HCT116 (cell line): Measurements from ENCODE around the gene SYTL5. TPM values are rescaled to one million over a fixed set of nuclear protein-coding genes. Genes with fewer than 3 reads are reported as not detected.

Source experiments
- ATAC-seq: fragments of 200-7000 bp; cut with Tn5 transposase; 2 replicates; pipeline ENCODE4 v1.9.1; 2020; ENCODE audit warnings: mild to moderate bottlenecking, moderate library complexity
- BruUV-seq: library from RNA; stranded (reverse); fragments of 400-500 nt; replicated peaks from 2 replicates; lab custom pipeline; 2021; lab: Mats Ljungman, UMichigan
- CTCF ChIA-PET: fragments of 300-600 bp; sonication (Branson Sonifier 250); formaldehyde crosslinking; loops from one replicate; lab custom pipeline; 2021; ENCODE audit warnings: antibody characterized with exemption; lab: Charles Lee
- POLR2A ChIA-PET: fragments of 300-600, 350-600 bp; sonication (Branson Sonifier 250); formaldehyde crosslinking; loops from one replicate; lab custom pipeline; 2021; ENCODE audit warnings: antibody characterized with exemption; lab: Charles Lee
- RAD21 ChIA-PET, 2 experiments: fragments of 300-600 bp; sonication (Branson Sonifier 250); formaldehyde crosslinking; loops; one replicate each; lab custom pipeline; 2023; ENCODE audit warnings: low total read pairs in 2 of 2; ENCODE audit not compliant: uncharacterized antibody in 2 of 2, unreplicated experiment in 2 of 2, low non-redundant PET in 1 of 2; lab: Charles Lee
- DNase-seq: peaks from one replicate; pipeline ENCODE4 v3.0.0-alpha.2; 2010; ENCODE audit warnings: low read depth, low spot score
- H2AFZ ChIP-seq: fragments of 200-600 bp; shearing (Covaris generic), sonication (generic); 2 replicates; pipeline ENCODE4 v1.6.1; 2017; ENCODE audit warnings: low read depth, mixed run types, mixed read lengths, antibody characterized with exemption, low read length; ENCODE audit not compliant: poor library complexity, severe bottlenecking
- H3K27ac ChIP-seq: 2 replicates; pipeline ENCODE4 v1.5.1; 2012; ENCODE audit warnings: low read depth, low read length
- H3K27me3 ChIP-seq: fragments of 200-600 bp; sonication (generic); 2 replicates; pipeline ENCODE4 v1.6.1; 2016; ENCODE audit warnings: mixed run types, low read length, mixed read lengths; ENCODE audit not compliant: insufficient read depth
- H3K36me3 ChIP-seq, 2 experiments: fragments of 200-500 bp in 1 of 2; fragments of 200-600 bp in 1 of 2; sonication (Bioruptor generic) in 1 of 2; sonication (generic) in 1 of 2; 2 replicates each; pipeline versions ENCODE4 v1.5.1 to v1.6.1; 2014 to 2016; ENCODE audit warnings: low read length in 2 of 2, inconsistent platforms in 1 of 2, mixed read lengths in 1 of 2, mixed run types in 1 of 2; ENCODE audit not compliant: insufficient read depth in 2 of 2, control insufficient read depth in 1 of 2
- H3K4me1 ChIP-seq, 2 experiments: fragments of 200-600 bp in 1 of 2; sonication (generic) in 1 of 2; 2 replicates each; pipeline versions ENCODE4 v1.5.1 to v1.6.1; 2012 to 2017; ENCODE audit warnings: low read length in 2 of 2, inconsistent platforms in 1 of 2, mild to moderate bottlenecking in 1 of 2, mixed read lengths in 1 of 2, mixed run types in 1 of 2, moderate library complexity in 1 of 2; ENCODE audit not compliant: insufficient read depth in 2 of 2, control insufficient read depth in 1 of 2
- H3K4me2 ChIP-seq: fragments of 200-600 bp; sonication (generic); 2 replicates; pipeline ENCODE4 v1.6.1; 2017; ENCODE audit warnings: mixed run types, low read length, mixed read lengths
- H3K4me3 ChIP-seq, 2 experiments: fragments of 200-600 bp in 1 of 2; sonication (generic) in 1 of 2; replicated peaks in 1 of 2; 2 replicates each; pipeline ENCODE4 v1.5.1; 2011 to 2016; ENCODE audit warnings: low read length in 2 of 2, control low read depth in 1 of 2, low read depth in 1 of 2, mild to moderate bottlenecking in 1 of 2, mixed read lengths in 1 of 2, mixed run types in 1 of 2
- H3K79me2 ChIP-seq: fragments of 200-600 bp; sonication (generic); 2 replicates; pipeline ENCODE4 v1.6.1; 2017; ENCODE audit warnings: mild to moderate bottlenecking, mixed run types, low read length, moderate library complexity, mixed read lengths; ENCODE audit not compliant: insufficient read depth
- H3K9ac ChIP-seq: fragments of 200-600 bp; sonication (generic); 2 replicates; pipeline ENCODE4 v1.6.1; 2016; ENCODE audit warnings: low read length, mixed read lengths
- H3K9me2 ChIP-seq: fragments of 200-600 bp; sonication (generic), shearing (Covaris generic); 2 replicates; pipeline ENCODE4 v1.6.1; 2017; ENCODE audit warnings: mixed run types, mild to moderate bottlenecking, moderate library complexity; ENCODE audit not compliant: insufficient read depth
- H3K9me3 ChIP-seq, 2 experiments: fragments of 200-500 bp in 1 of 2; fragments of 200-600 bp in 1 of 2; sonication (Bioruptor generic) in 1 of 2; sonication (generic) in 1 of 2; 2 replicates each; pipeline ENCODE4 v1.6.1; 2014 to 2017; ENCODE audit warnings: low read length in 2 of 2, mixed read lengths in 2 of 2, inconsistent platforms in 1 of 2, low read depth in 1 of 2, mild to moderate bottlenecking in 1 of 2, mixed run types in 1 of 2, moderate library complexity in 1 of 2; ENCODE audit not compliant: control insufficient read depth in 1 of 2, insufficient read depth in 1 of 2
- H4K20me1 ChIP-seq: fragments of 200-600 bp; sonication (generic), shearing (Covaris generic); 2 replicates; pipeline ENCODE4 v1.6.1; 2017; ENCODE audit warnings: mixed run types, mild to moderate bottlenecking, moderate library complexity; ENCODE audit not compliant: insufficient read depth
- CEBPB ChIP-seq: IDR thresholded peaks from 2 replicates; pipeline ENCODE4 v1.6.1; 2012; ENCODE audit warnings: low read depth
- ELF1 ChIP-seq: IDR thresholded peaks from 2 replicates; pipeline ENCODE4 v1.6.1; 2012; ENCODE audit warnings: low read depth, borderline replicate concordance
- EZH2phosphoT487 ChIP-seq: fragments of 200-600 bp; IDR thresholded peaks from 2 replicates; pipeline ENCODE4 v1.6.1; 2018; ENCODE audit warnings: antibody characterized with exemption, borderline replicate concordance
- JUND ChIP-seq: IDR thresholded peaks from 2 replicates; pipeline ENCODE4 v1.6.1; 2012
- POLR2AphosphoS5 ChIP-seq: IDR thresholded peaks from 2 replicates; pipeline ENCODE4 v1.6.1; 2011; ENCODE audit warnings: mild to moderate bottlenecking, low read depth, low read length, moderate library complexity
- SRF ChIP-seq: IDR thresholded peaks from 2 replicates; pipeline ENCODE4 v1.6.1; 2012; ENCODE audit warnings: low read depth
- TCF7L2 ChIP-seq: IDR thresholded peaks from 2 replicates; pipeline ENCODE4 v1.7.0; 2011; ENCODE audit warnings: borderline replicate concordance, inconsistent platforms; ENCODE audit not compliant: insufficient read depth, insufficient read length; ENCODE audit errors: extremely low read depth
- ZFX ChIP-seq: fragments of 450-650 bp; IDR thresholded peaks from 2 replicates; pipeline ENCODE4 v1.6.1; 2017
- ZNF274 ChIP-seq: fragments of 200-500 bp; sonication (Bioruptor generic); IDR thresholded peaks from 2 replicates; pipeline ENCODE4 v1.6.1; 2014; ENCODE audit warnings: mild to moderate bottlenecking, low read depth, low read length, inconsistent platforms
- intact Hi-C: fragments of 100-400 bp; cut with micrococcal nuclease; formaldehyde crosslinking; loops from 2 replicates; pipeline ENCODE4 v1.10.0; 2022
- total RNA-seq: library from RNA; stranded (reverse); gene quantifications from one replicate; pipeline ENCODE4 v1.2.1, GENCODE V29; 2021; ENCODE audit not compliant: unreplicated experiment
- TF ChIP-seq, protein P1 (sequence below), 3 experiments: fragments of 200-600 bp in 1 of 3; sonication (generic) in 1 of 3; IDR thresholded peaks in 2 of 3; conservative IDR thresholded peaks in 1 of 3; 2 replicates each; pipeline ENCODE4 v1.5.1; 2012 to 2017; ENCODE audit warnings: low read depth in 2 of 3, low read length in 2 of 3, antibody characterized with exemption in 1 of 3, borderline replicate concordance in 1 of 3, control low read depth in 1 of 3, mild to moderate bottlenecking in 1 of 3, mixed read lengths in 1 of 3, mixed run types in 1 of 3, moderate library complexity in 1 of 3; ENCODE audit not compliant: insufficient read depth in 1 of 3
- TF ChIP-seq, protein P2 (sequence below): IDR thresholded peaks from 2 replicates; pipeline ENCODE4 v1.6.1; 2012
- TF ChIP-seq, protein P3 (sequence below): IDR thresholded peaks from 2 replicates; pipeline ENCODE4 v1.6.1; 2012; ENCODE audit warnings: low read depth
- TF ChIP-seq, protein P4 (sequence below): IDR thresholded peaks from 2 replicates; pipeline ENCODE4 v1.6.1; 2012

SYTL5 gene
- total RNA-seq, 1 experiment from 2014 or later: 0.20 TPM

DNA sequence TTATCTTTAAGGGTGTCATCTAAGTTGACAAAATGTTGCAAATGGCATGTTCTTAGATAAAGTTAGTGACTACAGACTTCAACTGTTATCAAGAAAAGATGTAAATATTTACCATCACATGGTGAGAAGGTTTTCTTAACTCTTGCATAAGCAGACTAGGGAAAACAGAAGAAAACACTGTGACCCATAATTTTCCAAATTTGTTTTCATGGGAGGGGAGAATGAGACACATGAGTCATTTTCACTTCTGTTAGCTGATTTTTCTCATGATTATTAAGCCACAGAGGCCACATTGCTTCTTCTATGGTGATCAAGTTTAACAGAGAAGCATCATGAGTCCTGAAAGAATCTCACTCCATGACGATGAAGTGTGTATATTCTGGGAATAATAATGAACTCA, 30.2 kb upstream of the SYTL5 start:
- H3K9me2 ChIP-seq: no peaks in the 10 kb centered on the region
- intact Hi-C loops: no loop called here
- no peak overlapping the region for H3K9ac ChIP-seq
- ATAC-seq (no peak), DNase-seq (no peak)
- H3K27me3 ChIP-seq: no peaks in the 10 kb centered on the region
- H3K27ac ChIP-seq: no peak overlapping the region
- H3K4me1 ChIP-seq: peaks cover 0 to 12% of the 10 kb centered on the region in 2 experiments; a peak in 2 of 4 replicates
- ChIA-PET RAD21 (no interaction called here), POLR2A (no interaction called here), CTCF (no interaction called here)
- no peak for TF ChIP-seq JUND
- TF ChIP-seq, protein P1, sequence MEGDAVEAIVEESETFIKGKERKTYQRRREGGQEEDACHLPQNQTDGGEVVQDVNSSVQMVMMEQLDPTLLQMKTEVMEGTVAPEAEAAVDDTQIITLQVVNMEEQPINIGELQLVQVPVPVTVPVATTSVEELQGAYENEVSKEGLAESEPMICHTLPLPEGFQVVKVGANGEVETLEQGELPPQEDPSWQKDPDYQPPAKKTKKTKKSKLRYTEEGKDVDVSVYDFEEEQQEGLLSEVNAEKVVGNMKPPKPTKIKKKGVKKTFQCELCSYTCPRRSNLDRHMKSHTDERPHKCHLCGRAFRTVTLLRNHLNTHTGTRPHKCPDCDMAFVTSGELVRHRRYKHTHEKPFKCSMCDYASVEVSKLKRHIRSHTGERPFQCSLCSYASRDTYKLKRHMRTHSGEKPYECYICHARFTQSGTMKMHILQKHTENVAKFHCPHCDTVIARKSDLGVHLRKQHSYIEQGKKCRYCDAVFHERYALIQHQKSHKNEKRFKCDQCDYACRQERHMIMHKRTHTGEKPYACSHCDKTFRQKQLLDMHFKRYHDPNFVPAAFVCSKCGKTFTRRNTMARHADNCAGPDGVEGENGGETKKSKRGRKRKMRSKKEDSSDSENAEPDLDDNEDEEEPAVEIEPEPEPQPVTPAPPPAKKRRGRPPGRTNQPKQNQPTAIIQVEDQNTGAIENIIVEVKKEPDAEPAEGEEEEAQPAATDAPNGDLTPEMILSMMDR (IDR thresholded peaks at IDR 0.05 in 2 of 3, conservative IDR thresholded peaks at IDR 0.05 in 1 of 3; ENCODE audit: borderline replicate concordance in 1 of 3, insufficient read depth in 1 of 3, low read depth in 2 of 3, low read length in 2 of 3): no peak
- no peak for TF ChIP-seq ELF1
- no peak for TF ChIP-seq ZFX
- no peak for TF ChIP-seq EZH2phosphoT487
- no peak for TF ChIP-seq ZNF274
- TF ChIP-seq, protein P2, sequence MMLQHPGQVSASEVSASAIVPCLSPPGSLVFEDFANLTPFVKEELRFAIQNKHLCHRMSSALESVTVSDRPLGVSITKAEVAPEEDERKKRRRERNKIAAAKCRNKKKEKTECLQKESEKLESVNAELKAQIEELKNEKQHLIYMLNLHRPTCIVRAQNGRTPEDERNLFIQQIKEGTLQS: no peak
- TF ChIP-seq CEBPB: no peak
- TF ChIP-seq, protein P3, sequence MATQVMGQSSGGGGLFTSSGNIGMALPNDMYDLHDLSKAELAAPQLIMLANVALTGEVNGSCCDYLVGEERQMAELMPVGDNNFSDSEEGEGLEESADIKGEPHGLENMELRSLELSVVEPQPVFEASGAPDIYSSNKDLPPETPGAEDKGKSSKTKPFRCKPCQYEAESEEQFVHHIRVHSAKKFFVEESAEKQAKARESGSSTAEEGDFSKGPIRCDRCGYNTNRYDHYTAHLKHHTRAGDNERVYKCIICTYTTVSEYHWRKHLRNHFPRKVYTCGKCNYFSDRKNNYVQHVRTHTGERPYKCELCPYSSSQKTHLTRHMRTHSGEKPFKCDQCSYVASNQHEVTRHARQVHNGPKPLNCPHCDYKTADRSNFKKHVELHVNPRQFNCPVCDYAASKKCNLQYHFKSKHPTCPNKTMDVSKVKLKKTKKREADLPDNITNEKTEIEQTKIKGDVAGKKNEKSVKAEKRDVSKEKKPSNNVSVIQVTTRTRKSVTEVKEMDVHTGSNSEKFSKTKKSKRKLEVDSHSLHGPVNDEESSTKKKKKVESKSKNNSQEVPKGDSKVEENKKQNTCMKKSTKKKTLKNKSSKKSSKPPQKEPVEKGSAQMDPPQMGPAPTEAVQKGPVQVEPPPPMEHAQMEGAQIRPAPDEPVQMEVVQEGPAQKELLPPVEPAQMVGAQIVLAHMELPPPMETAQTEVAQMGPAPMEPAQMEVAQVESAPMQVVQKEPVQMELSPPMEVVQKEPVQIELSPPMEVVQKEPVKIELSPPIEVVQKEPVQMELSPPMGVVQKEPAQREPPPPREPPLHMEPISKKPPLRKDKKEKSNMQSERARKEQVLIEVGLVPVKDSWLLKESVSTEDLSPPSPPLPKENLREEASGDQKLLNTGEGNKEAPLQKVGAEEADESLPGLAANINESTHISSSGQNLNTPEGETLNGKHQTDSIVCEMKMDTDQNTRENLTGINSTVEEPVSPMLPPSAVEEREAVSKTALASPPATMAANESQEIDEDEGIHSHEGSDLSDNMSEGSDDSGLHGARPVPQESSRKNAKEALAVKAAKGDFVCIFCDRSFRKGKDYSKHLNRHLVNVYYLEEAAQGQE: no peak
- TF ChIP-seq, protein P4, sequence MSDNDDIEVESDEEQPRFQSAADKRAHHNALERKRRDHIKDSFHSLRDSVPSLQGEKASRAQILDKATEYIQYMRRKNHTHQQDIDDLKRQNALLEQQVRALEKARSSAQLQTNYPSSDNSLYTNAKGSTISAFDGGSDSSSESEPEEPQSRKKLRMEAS: no peak
- no peak for TF ChIP-seq TCF7L2
- no peak for TF ChIP-seq POLR2AphosphoS5
- no peak for TF ChIP-seq SRF
- no peaks in the 10 kb centered on the region for H3K36me3 ChIP-seq
- no peaks in the 10 kb centered on the region for H4K20me1 ChIP-seq
- BruUV-seq: no TSS peak
- H2AFZ ChIP-seq: no peak overlapping the region
- no peaks in the 10 kb centered on the region for H3K9me3 ChIP-seq
- H3K4me2 ChIP-seq: no peak overlapping the region
- H3K79me2 ChIP-seq: no peaks in the 10 kb centered on the region
- H3K4me3 ChIP-seq: no peak overlapping the region
